Large intestine (tissue), 3 donors: ENCODE results near the gene PLXNA4. TPM values are rescaled to one million over a fixed set of nuclear protein-coding genes. Genes with fewer than 3 reads are reported as not detected.
A peak's percentile ranks its signal among the peaks of the same experiment; 100 is the strongest.

Source experiments
- DNase-seq, 2 donors: peaks; one replicate each; pipeline versions ENCODE4 v3.0.0 to v3.0.0-alpha.2; 2013
- H3K27ac ChIP-seq: one replicate; pipeline ENCODE4 v1.5.1; 2013; ENCODE audit warnings: low read length
- H3K27me3 ChIP-seq: 2 replicates; pipeline ENCODE4 v1.6.1; 2013; ENCODE audit warnings: low read length; ENCODE audit not compliant: control insufficient read depth, insufficient read depth
- H3K36me3 ChIP-seq: 2 replicates; pipeline ENCODE4 v1.6.1; 2013; ENCODE audit warnings: low read length; ENCODE audit not compliant: control insufficient read depth, insufficient read depth
- H3K4me1 ChIP-seq: one replicate; pipeline ENCODE4 v1.6.1; 2013; ENCODE audit warnings: low read length; ENCODE audit not compliant: control insufficient read depth, insufficient read depth
- H3K4me3 ChIP-seq: one replicate; pipeline ENCODE4 v1.5.1; 2013; ENCODE audit warnings: low read length
- H3K9me3 ChIP-seq: one replicate; pipeline ENCODE4 v1.6.1; 2013; ENCODE audit warnings: mild to moderate bottlenecking, low read depth, low read length, moderate library complexity; ENCODE audit not compliant: control insufficient read depth
- WGBS: methylation state at CpG from one replicate; pipeline ENCODE4 v1.1.5; 2013; ENCODE audit warnings: low lambda C conversion rate; ENCODE audit not compliant: insufficient coverage; 5-methylcytosine and 5-hydroxymethylcytosine counted together
- polyA plus RNA-seq: library from polyadenylated mRNA; unstranded; fragments of 120-200 nt; gene quantifications from one replicate; pipeline ENCODE4 v1.2.1, GENCODE V29; 2013

PLXNA4 gene
- polyA plus RNA-seq, 1 donor: 3.2 TPM

DNA sequence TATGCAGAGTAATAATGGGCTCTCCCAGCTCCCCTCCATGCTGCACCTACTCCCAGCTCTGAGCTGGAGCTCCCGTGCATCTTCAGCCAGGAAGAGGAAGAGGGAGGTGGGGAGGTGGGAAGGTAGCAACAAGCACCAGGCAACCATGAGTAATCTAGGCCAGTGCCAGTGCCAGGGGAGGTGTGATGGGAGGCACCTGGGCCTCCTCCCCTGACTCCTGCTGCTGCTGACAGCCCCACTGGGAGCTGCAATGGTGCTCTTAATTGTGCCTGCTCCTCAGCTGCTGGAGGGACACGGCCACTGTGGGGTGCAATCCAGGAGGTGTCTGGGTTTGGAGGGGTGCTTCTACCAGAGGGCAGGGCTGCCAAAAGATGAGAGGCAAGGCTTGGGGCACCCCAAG is 243.0 kb downstream of the PLXNA4 start:
- H3K27me3 ChIP-seq: peaks cover 10% of the 10 kb centered on the region
- no peak for DNase-seq
- H3K4me3 ChIP-seq: no peak overlapping the region
- H3K9me3 ChIP-seq: no peaks in the 10 kb centered on the region
- no peaks in the 10 kb centered on the region for H3K36me3 ChIP-seq
- no peak overlapping the region for H3K27ac ChIP-seq
- H3K4me1 ChIP-seq: no peaks in the 10 kb centered on the region
- WGBS: no CpG with 5 or more reads among the region's 2 CpGs

DNA sequence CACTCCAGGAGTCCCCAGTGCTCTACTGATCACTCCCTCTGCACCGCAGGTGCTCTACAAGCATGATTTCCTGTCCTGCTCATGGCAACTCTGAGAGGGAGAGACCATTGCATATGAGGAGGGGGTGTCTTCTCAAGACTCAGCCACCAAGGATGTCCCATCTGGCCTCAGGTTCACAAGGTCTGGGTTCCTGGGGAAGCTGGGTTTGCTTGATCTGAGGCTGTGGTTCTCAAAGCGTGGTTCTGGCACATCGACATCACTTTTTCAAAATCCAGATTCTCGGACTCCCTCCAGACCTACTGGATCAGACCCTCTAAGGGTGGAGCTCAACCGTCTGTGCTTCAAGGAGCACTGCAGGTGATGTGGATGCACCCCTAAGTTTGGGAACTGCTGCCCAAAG is 247.5 kb downstream of the PLXNA4 start:
- H3K4me1 ChIP-seq: no peaks in the 10 kb centered on the region
- H3K27me3 ChIP-seq: peaks cover 34% of the 10 kb centered on the region
- DNase-seq: no peak
- no peaks in the 10 kb centered on the region for H3K9me3 ChIP-seq
- no peaks in the 10 kb centered on the region for H3K36me3 ChIP-seq
- H3K27ac ChIP-seq: no peak overlapping the region
- no CpG with 5 or more reads among the region's 5 CpGs for WGBS
- no peak overlapping the region for H3K4me3 ChIP-seq

DNA sequence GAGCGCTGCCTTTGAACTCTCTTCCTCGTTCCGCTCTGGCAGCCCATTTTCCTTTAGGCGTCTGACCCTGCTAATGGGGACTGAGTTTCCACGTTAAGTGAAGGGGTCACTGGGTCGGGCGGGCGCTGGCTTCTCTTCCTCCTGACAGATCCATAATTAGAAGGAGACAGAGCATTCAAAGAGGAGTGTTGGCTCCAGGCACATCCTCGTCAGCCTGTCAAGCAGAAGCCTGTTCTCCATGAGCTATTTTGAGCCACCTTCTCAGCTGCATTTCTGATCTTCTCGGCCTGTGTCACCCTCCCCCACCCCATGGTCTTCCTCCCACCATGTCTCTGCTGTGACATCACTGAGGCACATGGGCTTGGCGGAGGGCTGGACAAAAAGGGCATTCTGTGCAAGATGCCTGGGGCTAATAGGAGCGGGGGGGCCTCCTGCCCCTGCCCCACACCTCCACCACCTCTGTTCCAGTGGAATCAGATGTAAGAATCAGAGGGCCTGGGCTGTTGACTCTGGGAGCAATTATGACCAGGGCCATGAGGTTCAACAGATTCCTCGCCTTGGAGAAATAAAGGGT is 248.1 kb downstream of the PLXNA4 start:
- Histone ChIP-seq H3K9me3 (no peaks in the 10 kb centered on the region), H3K27ac (no peak overlapping the region), H3K4me3 (no peak overlapping the region), H3K4me1 (no peaks in the 10 kb centered on the region), H3K27me3 (peaks cover 30% of the 10 kb centered on the region), H3K36me3 (no peaks in the 10 kb centered on the region)
- WGBS: no CpG with 5 or more reads among the region's 13 CpGs
- no peak for DNase-seq

DNA sequence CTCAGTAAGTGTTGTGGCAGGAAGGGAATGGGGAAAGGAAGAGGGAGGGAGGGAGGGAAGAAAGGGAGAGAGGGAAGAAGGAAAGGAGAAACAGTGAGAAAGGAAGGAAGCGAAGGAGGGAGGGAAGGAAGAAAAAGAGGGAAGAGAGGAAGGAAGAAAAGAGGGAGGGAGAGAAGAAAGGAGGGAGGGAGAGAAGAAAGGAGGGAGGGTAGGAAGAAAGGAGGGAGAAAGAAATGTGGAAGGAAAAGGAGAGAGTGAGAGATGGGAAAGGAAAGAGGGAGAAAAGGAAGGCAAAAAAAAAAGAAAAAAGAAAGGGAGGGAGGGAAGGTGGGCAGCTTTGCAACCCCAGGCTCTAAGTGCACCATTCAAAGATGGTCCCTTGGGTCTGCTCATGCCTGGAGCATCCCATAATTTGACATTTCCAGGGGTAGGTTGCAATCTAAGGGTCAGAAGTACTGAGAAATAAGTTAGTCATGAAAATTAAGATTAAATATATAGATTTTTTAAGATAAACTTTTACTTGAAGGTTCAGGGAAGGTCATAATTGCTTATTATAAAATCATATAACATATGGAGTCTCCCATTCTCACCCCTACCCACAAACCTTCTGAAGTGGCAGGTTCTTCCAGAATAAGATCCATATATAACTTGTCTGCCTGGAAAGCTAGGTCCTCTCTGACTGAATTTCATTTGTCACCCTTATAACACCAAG is 249.2 kb downstream of the PLXNA4 start:
- DNase-seq: no peak
- Histone ChIP-seq H3K9me3 (no peaks in the 10 kb centered on the region), H3K4me1 (no peaks in the 10 kb centered on the region), H3K4me3 (no peak overlapping the region), H3K36me3 (no peaks in the 10 kb centered on the region), H3K27ac (no peak overlapping the region), H3K27me3 (peaks cover 29% of the 10 kb centered on the region)
- WGBS: 94% methylated on average over 1 of the region's 1 CpG

DNA sequence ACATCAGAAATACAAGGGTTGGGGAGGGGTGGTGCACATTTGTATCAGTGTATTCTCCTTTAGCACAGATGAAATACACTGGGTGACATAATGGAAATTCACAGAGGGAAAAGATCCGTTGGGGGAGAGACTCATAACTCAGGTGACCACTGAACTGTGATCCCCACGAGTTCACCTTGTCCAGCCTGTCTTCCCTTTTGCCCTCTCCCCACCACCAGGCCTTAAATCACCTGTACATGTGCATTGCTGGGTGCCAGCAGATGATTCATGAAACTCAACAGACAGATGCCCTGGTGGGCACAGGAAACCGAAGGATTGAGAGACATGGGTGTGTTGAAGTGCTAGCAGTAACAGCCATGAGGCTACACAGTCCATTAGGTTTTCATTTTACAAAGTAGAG is 253.3 kb downstream of the PLXNA4 start:
- Histone ChIP-seq H3K36me3 (no peaks in the 10 kb centered on the region), H3K4me3 (no peak overlapping the region), H3K9me3 (no peaks in the 10 kb centered on the region), H3K27me3 (peaks cover 43% of the 10 kb centered on the region), H3K4me1 (no peaks in the 10 kb centered on the region), H3K27ac (no peak overlapping the region)
- WGBS: no CpG with 5 or more reads among the region's 3 CpGs
- no peak for DNase-seq

DNA sequence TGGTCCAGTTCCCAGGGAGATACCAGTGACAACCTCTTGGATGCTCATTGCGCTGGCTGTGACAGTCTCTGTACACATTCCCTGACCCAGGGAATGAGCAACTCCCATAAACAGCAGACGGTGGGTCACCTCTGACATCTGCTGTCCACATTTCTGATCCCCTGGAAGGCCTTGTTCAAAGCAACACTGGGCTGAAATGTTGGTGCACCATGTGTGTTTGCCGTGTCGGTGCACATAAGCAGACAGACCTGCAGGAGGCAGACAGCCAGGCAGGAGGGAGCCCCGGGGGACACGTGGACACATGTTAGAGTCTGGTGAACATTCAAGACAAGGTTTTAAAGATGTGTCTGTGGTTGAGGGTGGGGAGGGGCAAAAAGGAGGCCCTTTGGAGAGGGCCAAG is 254.9 kb downstream of the PLXNA4 start:
- Histone ChIP-seq H3K27me3 (peaks cover 37% of the 10 kb centered on the region), H3K27ac (no peak overlapping the region), H3K9me3 (peaks cover 9% of the 10 kb centered on the region), H3K4me3 (no peak overlapping the region), H3K36me3 (no peaks in the 10 kb centered on the region), H3K4me1 (no peaks in the 10 kb centered on the region)
- DNase-seq: no peak
- no CpG with 5 or more reads among the region's 6 CpGs for WGBS

DNA sequence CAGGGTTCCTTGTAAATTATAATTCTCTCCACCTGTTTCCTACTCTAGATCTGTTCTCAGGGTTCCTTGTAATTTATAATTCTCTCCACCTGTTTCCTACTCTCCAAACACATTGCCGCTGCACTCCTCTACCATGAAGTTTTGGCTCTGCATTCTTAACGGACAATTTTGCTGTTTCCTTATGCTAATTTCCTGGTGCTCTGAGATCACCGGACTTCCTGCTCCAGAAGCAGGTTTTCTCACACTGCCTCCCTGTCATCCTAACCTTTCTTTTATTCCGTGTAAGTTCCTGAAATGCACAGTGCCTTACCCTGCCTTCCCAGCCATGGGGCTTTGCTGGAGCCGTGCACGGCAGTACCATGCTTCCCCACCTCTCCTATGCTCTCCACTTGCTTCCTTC is 256.8 kb downstream of the PLXNA4 start:
- WGBS: 68% methylated on average over 2 of the region's 6 CpGs
- no peak for DNase-seq
- Histone ChIP-seq H3K36me3 (no peaks in the 10 kb centered on the region), H3K4me1 (no peaks in the 10 kb centered on the region), H3K27me3 (peaks cover 34% of the 10 kb centered on the region), H3K4me3 (no peak overlapping the region), H3K27ac (no peak overlapping the region), H3K9me3 (peaks cover 9% of the 10 kb centered on the region)

DNA sequence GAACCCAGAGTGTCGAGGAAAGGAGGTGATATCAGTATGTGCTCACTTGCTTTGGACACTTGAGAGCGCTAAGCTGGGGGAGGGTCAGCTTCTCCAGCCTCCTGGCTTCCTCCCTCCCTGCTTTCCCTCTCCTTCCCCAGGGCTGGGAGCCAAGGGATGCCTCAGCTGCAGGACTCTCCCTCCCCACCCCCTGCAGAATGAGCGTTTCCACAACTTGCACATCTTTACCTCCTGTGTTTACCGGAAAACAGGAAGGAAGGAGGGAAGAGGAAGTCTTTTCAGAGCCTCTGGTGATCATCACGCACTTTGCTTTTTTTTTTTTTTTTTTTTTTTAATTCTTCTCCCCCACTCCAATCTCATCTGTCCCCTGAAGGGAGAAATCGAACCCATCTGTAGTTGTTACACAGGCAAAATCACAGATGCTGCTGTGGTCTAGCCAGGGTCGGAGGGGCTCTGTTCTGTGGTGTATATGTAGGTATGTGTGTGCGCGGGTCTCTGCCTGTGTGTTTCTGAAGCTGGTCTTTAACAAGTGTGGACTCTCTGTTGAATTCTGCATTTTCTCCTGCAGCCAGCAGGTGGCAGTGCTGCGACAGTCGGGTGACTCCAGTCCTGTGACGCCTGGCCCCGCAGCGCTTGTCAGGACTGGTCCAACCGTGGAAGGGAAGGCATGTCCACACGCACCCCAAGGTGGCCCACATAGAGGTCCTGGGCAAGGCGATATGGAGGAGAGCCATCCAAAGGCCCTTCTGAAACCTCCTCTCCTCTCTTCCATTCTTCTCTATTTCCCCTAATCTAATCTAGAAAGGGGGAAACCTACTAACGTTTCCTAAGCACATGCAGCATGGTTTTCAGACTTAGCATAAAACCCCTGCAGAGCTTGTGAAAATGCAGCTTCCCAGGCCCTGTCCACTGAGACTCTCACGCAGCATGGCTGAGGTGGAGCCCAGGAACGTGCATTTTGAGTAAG is 257.6 kb downstream of the PLXNA4 start:
- no CpG with 5 or more reads among the region's 20 CpGs for WGBS
- Histone ChIP-seq H3K4me3 (no peak overlapping the region), H3K36me3 (no peaks in the 10 kb centered on the region), H3K27ac (no peak overlapping the region), H3K4me1 (no peaks in the 10 kb centered on the region), H3K27me3 (peaks cover 37% of the 10 kb centered on the region), H3K9me3 (peaks cover 9% of the 10 kb centered on the region)
- DNase-seq: peak; percentile 75 to 86

DNA sequence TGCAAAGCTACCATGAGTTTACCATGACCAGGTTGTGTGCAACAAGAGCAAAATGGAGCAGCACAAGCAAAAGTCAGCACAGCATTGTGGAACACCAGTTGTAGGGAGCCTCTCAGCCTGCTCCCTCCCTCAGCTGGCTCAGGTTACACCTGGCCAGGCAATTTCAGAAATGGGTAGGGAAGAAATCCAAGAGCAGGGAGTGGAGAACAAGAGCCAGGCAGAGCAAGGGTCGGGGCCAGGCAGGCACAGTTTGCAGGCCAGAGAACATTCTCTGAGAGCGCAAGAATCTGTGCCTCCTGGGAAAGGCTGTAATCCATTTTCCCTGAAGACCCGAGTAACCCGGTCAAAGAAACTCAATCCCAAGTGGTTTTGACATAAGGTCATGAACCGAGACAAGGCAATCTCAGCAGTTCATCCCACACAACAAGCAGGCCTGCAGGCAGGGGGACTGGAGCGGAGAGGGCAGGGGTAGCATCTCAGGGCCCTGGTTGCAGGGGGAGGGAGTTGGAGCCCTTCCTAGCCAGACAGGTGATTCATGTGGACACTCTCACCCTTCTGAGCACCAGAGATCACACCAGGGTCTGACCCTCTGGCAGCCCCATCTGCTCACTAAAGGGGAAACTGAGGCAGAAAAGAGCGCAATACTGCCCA is 258.4 kb downstream of the PLXNA4 start:
- no peak overlapping the region for H3K4me3 ChIP-seq
- peaks cover 9% of the 10 kb centered on the region for H3K9me3 ChIP-seq
- H3K4me1 ChIP-seq: no peaks in the 10 kb centered on the region
- H3K36me3 ChIP-seq: no peaks in the 10 kb centered on the region
- WGBS: no CpG with 5 or more reads among the region's 7 CpGs
- H3K27me3 ChIP-seq: peaks cover 39% of the 10 kb centered on the region
- no peak overlapping the region for H3K27ac ChIP-seq
- DNase-seq: no peak

DNA sequence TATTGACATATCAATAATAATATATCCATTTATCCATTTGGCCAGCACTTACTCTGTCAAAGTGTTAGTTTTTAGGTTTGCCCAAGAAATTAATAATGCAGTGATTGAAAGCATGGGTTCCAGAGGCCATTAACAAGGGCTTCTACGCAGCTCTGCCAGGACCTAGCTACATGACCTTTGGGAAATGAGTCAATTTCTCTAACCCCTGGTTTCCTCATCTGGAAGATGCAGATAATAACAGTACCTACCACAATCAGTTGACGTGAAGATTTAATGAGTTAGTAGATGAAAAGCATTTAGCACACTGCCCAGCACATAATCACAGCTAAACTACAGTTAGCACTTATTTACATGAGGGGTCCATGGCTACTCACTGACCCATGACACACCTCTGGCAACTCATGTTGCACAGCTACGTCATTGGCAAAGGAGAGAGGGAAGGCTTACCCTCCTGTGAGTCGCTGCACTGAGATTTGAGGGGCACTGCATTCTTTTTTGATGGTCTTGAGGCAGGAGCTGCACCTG is 263.7 kb downstream of the PLXNA4 start:
- H3K4me3 ChIP-seq: no peak overlapping the region
- H3K9me3 ChIP-seq: peaks cover 9% of the 10 kb centered on the region
- WGBS: no CpG with 5 or more reads among the region's 4 CpGs
- H3K36me3 ChIP-seq: no peaks in the 10 kb centered on the region
- no peak overlapping the region for H3K27ac ChIP-seq
- DNase-seq: no peak
- peaks cover 46% of the 10 kb centered on the region for H3K27me3 ChIP-seq
- no peaks in the 10 kb centered on the region for H3K4me1 ChIP-seq
